Measurements from ENCODE around the gene CYSRT1. TPM values are rescaled to one million over a fixed set of nuclear protein-coding genes. Genes with fewer than 3 reads are reported as not detected.

CYSRT1 gene
- total RNA-seq, 1 experiment from 2014 or later: 3.0 TPM

DNA sequence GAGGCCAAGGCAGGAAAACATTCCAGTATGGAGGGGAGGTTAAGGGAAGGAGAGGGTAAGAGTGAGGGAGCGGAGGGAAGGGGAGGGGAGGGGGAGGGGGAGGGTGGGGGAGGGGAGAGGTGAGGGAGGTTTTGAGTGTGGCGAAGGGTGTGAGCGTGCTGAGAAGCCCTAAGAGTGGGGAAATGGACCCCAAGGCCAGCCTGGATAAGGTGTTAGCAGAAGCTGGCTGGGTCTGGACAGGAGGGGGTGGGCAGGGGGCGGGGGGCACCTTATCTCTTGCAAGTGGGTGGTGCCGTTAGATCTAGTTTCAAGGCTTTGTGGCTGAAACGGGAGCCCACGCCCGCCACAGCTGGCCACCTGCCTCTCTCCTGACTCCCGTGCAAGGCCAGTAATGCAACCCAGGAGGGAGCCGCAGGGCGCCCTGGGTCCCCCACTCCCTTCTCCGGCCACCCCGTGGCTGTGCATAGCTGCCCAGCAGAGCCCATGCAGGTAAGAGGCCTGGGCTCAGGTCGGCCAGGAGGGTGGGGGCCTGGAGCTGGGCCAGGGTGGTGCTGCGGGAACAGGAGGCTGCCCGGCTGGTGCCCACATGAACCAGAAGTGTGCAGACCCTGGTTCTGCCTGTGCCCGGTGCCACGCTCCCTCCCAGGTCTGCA lies 3.0 kb downstream of the CYSRT1 start:
- TF ChIP-seq, protein P1, sequence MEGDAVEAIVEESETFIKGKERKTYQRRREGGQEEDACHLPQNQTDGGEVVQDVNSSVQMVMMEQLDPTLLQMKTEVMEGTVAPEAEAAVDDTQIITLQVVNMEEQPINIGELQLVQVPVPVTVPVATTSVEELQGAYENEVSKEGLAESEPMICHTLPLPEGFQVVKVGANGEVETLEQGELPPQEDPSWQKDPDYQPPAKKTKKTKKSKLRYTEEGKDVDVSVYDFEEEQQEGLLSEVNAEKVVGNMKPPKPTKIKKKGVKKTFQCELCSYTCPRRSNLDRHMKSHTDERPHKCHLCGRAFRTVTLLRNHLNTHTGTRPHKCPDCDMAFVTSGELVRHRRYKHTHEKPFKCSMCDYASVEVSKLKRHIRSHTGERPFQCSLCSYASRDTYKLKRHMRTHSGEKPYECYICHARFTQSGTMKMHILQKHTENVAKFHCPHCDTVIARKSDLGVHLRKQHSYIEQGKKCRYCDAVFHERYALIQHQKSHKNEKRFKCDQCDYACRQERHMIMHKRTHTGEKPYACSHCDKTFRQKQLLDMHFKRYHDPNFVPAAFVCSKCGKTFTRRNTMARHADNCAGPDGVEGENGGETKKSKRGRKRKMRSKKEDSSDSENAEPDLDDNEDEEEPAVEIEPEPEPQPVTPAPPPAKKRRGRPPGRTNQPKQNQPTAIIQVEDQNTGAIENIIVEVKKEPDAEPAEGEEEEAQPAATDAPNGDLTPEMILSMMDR (IDR thresholded peaks at IDR 0.05; ENCODE audit: unreplicated experiment): no peak
- no TSS peak for BruUV-seq (replicated peaks)
- Mint-ChIP-seq H3K4me1 (ENCODE audit: low read depth, unreplicated experiment) (peaks cover 19% of the 10 kb centered on the region), H3K27ac (ENCODE audit: unreplicated experiment) (peak overlapping the region; percentile 95), H3K9me3 (ENCODE audit: low read depth, unreplicated experiment) (no peaks in the 10 kb centered on the region), H3K27me3 (ENCODE audit: unreplicated experiment) (no peaks in the 10 kb centered on the region), H3K36me3 (ENCODE audit: insufficient read depth, unreplicated experiment) (peaks cover 27% of the 10 kb centered on the region), H3K4me3 (ENCODE audit: low read depth, unreplicated experiment) (peak overlapping the region; percentile 72)
- DNase-seq: no peak
- CTCF ChIA-PET: interaction anchor here (0.6 to 2.4 kb wide), 11 partner anchors 9 to 108 kb away, joined by 3 to 11 read pairs (median 4); partner anchors contain the start of genes ANAPC2 and SSNA1
- intact Hi-C loops (cut with micrococcal nuclease; ENCODE audit: unreplicated experiment): loop anchor here (2.0 to 5.0 kb wide), 2 partner anchors 51 to 111 kb away; no protein-coding TSS in a partner anchor

DNA sequence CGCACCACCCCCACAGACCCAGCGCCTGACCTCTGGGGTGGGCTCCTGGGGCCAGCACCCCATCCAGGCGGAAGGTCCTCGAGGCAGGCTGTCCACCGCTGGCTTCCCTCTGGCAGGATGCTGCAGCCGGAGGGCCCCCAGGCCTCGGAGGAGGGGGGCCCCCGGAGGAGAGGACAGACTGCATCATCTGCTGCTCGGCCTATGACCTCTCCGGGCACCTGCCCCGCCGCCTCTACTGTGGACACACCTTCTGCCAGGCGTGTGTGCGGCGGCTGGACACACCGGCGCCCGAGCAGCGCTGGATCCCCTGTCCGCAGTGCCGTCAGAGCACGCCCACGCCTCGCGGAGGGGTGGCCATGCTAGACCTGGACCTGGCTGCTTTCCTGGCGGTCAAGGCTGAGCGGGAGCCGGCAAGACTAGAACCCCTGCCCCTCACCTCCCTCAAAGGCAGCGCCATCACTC lies 3.6 kb downstream of the CYSRT1 start:
- H3K27ac Mint-ChIP-seq (ENCODE audit: unreplicated experiment): no peak overlapping the region
- intact Hi-C loops (cut with micrococcal nuclease; ENCODE audit: unreplicated experiment): loop anchor here (5.0 kb wide), 1 partner anchor 51 kb away; no protein-coding TSS in a partner anchor
- H3K4me1 Mint-ChIP-seq (ENCODE audit: low read depth, unreplicated experiment): peaks cover 19% of the 10 kb centered on the region
- no peaks in the 10 kb centered on the region for H3K27me3 Mint-ChIP-seq (ENCODE audit: unreplicated experiment)
- peaks cover 21% of the 10 kb centered on the region for H3K36me3 Mint-ChIP-seq (ENCODE audit: insufficient read depth, unreplicated experiment)
- no peak for DNase-seq
- BruUV-seq (replicated peaks): no TSS peak
- TF ChIP-seq, protein P1 (IDR thresholded peaks at IDR 0.05; ENCODE audit: unreplicated experiment): no peak
- CTCF ChIA-PET: interaction anchor here (0.6 to 2.4 kb wide), 3 partner anchors 8 to 39 kb away, joined by 3 to 7 read pairs (median 3); no protein-coding TSS in a partner anchor
- H3K9me3 Mint-ChIP-seq (ENCODE audit: low read depth, unreplicated experiment): no peaks in the 10 kb centered on the region
- no peak overlapping the region for H3K4me3 Mint-ChIP-seq (ENCODE audit: low read depth, unreplicated experiment)

DNA sequence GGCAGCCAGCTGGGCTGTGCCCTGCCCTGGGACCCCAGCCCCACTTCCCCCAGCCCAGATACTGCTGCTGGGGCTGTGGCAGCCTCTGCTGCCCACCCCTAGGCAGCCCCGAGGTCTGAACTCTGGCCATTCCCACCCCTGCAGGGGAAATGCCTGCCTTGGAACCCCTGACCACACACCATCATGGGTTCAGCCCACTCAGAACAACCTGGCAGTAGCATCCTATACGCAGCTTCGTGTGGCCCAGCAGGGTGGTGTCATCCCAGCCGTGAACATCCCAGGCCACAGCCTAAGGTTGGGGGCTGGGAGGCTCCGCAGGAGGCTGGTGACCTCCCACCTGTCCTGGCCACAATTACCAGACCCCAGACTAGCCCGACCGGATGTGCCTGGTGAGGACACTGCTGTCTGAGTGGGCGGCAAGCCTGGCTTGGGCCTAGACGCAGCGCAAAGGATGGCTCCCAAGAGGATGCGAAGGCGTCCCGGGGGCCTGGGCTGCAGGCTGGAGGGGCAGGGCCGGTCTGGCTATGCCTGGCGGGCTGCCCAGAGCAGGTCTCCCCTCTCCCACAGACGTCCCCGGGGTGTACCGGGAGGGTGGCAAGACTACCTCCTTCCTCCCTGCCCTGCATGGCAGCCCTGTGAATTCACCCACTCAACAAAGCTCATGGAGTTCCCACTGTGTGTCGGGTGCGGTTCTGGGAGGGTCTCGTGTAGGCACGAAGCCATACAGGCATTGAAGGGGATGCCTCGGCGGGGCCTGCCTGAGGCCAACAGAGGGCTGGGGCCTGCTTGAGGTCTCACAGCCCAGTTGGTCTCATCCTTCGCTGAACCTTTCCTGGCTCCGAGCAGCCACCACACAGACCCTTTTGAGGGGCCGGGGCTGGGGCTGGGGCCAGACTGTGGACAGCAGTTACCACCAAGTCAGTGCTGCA lies 4.3 kb downstream of the CYSRT1 start:
- Mint-ChIP-seq H3K36me3 (ENCODE audit: insufficient read depth, unreplicated experiment) (peaks cover 18% of the 10 kb centered on the region), H3K27me3 (ENCODE audit: unreplicated experiment) (peaks cover under 1% of the 10 kb centered on the region), H3K27ac (ENCODE audit: unreplicated experiment) (no peak overlapping the region), H3K4me1 (ENCODE audit: low read depth, unreplicated experiment) (peaks cover 19% of the 10 kb centered on the region), H3K4me3 (ENCODE audit: low read depth, unreplicated experiment) (no peak overlapping the region), H3K9me3 (ENCODE audit: low read depth, unreplicated experiment) (no peaks in the 10 kb centered on the region)
- TF ChIP-seq, protein P1 (IDR thresholded peaks at IDR 0.05; ENCODE audit: unreplicated experiment): no peak
- no peak for DNase-seq
- intact Hi-C loops (cut with micrococcal nuclease; ENCODE audit: unreplicated experiment): loop anchor here (5.0 kb wide), 1 partner anchor 52 kb away; no protein-coding TSS in a partner anchor
- no TSS peak for BruUV-seq (replicated peaks)
- CTCF ChIA-PET: interaction anchor here (0.6 kb wide), 1 partner anchor 38 kb away, joined by 3 read pairs; no protein-coding TSS in a partner anchor

Data from Calu3 (cell line).